Myocyte (in vitro differentiated cells): ENCODE results near the gene TRAF2. TPM values are rescaled to one million over a fixed set of nuclear protein-coding genes. Genes with fewer than 3 reads are reported as not detected.
"Not testable (repeated sequence)": the region's sequence is repeated elsewhere in the genome, so short reads cannot be mapped to it uniquely, and the experiment has no call there.

Experiments used
- DNase-seq: peaks from one replicate; pipeline ENCODE4 v3.0.0-alpha.2; 2012; ENCODE audit warnings: low read depth
- total RNA-seq: library from RNA; depleted of rRNA; stranded (reverse); fragments of >200 nt; gene quantifications from 2 replicates; pipeline ENCODE4 v1.2.3, GENCODE V29; 2014

The TRAF2 gene
- total RNA-seq, 1 donor from 2014 or later, result 7.0 TPM

DNA sequence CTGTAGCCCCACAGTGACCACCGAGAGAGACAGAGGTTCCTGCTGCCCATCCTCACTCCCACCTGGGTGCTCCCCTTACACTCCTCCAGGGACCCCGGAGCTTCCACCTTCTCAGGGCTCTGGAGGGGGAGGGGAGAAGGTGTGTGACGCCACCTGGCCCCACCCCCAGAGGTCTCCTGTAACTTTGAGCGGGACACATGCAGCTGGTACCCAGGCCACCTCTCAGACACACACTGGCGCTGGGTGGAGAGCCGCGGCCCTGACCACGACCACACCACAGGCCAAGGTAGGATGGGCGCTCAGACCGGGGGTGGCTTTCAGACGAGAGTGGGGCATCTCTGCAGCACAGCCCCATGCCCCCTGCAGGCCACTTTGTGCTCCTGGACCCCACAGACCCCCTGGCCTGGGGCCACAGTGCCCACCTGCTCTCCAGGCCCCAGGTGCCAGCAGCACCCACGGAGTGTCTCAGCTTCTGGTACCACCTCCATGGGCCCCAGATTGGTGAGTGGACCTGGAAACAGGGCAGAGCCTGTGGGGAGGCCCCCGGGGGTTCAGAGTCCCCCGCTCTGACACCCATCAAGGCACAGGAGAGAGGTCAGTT, 29.7 kb upstream of the TRAF2 start:
- no peak for DNase-seq

DNA sequence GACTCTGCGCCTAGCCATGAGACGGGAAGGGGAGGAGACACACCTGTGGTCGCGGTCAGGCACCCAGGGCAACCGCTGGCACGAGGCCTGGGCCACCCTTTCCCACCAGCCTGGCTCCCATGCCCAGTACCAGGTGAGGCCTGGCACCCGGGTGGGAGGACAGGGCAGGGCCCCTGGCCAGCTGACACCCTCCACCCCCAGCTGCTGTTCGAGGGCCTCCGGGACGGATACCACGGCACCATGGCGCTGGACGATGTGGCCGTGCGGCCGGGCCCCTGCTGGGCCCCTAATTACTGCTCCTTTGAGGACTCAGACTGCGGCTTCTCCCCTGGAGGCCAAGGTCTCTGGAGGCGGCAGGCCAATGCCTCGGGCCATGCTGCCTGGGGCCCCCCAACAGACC, 29.1 kb upstream of the TRAF2 start:
- DNase-seq, result no peak

DNA sequence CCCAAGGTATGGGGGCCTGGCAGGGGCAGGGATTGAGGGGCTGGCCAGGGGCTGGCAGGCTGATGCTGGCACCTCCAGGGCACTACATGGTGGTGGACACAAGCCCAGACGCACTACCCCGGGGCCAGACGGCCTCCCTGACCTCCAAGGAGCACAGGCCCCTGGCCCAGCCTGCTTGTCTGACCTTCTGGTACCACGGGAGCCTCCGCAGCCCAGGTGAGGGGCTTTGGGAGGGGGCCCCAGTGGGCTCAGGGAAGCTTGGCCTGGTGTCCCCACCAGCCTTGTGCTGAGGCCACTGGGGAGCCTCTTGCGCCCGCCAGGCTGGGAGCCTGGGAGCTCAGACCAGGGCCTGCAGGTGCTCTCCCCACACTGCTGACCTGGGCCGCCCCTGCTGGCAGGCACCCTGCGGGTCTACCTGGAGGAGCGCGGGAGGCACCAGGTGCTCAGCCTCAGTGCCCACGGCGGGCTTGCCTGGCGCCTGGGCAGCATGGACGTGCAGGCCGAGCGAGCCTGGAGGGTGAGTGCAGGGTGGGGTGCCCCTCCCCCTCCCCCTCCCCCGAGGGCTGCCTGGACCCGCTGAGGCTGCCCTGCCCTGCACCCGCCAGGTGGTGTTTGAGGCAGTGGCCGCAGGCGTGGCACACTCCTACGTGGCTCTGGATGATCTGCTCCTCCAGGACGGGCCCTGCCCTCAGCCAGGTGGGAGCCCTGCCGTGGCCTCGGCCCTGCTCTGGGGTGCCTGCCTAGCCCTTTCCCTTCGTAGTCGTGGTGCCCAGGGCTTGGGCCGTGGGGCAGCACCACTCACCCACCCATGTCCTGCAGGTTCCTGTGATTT, 28.5 kb upstream of the TRAF2 start:
- no peak for DNase-seq

DNA sequence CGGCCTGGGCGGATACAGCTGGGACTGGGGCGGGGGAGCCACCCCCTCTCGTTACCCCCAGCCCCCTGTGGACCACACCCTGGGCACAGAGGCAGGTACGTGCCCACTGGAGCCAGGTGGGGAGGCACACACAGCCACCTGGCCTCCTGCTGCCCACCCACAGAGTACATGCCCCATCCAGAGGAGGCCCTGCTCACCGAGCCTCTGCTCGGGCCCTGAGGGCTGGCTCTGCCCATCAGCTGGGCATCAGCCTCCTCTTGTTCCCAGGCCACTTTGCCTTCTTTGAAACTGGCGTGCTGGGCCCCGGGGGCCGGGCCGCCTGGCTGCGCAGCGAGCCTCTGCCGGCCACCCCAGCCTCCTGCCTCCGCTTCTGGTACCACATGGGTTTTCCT, 27.9 kb upstream of the TRAF2 start:
- DNase-seq, result no peak

DNA sequence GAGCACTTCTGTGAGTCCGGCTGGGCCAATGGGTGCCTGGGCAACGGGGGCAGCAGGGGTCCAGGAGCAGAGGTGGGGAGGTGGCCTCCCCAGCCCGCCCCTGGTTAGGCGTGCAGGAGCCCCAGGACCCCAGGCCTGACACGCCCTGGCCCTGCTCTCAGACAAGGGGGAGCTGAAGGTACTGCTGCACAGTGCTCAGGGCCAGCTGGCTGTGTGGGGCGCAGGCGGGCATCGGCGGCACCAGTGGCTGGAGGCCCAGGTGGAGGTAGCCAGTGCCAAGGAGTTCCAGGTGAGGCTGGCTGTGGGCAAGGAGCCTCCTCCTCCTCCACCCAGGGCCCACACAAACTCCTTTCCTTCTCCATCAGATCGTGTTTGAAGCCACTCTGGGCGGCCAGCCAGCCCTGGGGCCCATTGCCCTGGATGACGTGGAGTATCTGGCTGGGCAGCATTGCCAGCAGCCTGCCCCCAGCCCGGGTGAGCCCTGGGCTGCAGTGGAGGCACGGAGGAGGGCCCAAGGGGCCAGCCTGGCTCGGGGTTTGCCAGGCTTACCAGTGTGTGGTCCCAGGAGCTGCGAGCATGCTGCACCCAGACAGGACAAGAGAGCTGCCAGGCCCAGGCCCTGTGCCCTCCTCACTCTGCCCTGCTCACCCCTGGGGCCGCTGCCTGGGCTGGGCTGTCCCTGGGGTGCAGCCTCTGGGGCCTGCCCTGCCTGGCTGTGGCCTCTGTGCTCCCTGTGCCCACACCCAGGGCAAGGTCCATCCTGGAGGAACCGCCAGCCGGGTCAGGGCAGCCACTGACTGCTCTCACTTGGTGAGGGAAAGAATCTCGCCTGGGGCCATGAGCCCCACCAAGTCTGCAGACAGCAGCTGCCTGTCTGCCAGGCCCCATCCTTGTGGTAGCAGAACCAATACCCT, 27.2 kb upstream of the TRAF2 start:
- DNase-seq, result no peak

DNA sequence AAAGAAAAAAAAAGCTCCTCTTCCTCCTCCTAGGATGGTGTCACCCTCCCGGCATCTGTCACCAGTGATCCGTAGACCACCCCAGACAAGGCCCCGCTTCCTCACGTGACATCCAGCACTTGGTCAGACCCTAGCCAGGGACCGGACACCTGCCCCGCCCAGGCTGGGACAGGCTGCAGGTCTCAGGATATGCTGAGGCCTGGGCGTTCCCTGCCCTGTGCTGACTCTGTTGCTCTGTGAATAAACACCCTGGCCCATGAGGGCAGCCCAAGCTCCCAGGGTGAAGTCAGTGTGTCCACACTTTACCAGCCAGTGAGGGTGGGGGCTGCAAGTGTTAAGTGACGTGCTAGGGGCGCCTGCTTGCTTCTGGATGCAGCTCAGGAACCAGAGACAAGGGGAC, 25.8 kb upstream of the TRAF2 start:
- no peak for DNase-seq

DNA sequence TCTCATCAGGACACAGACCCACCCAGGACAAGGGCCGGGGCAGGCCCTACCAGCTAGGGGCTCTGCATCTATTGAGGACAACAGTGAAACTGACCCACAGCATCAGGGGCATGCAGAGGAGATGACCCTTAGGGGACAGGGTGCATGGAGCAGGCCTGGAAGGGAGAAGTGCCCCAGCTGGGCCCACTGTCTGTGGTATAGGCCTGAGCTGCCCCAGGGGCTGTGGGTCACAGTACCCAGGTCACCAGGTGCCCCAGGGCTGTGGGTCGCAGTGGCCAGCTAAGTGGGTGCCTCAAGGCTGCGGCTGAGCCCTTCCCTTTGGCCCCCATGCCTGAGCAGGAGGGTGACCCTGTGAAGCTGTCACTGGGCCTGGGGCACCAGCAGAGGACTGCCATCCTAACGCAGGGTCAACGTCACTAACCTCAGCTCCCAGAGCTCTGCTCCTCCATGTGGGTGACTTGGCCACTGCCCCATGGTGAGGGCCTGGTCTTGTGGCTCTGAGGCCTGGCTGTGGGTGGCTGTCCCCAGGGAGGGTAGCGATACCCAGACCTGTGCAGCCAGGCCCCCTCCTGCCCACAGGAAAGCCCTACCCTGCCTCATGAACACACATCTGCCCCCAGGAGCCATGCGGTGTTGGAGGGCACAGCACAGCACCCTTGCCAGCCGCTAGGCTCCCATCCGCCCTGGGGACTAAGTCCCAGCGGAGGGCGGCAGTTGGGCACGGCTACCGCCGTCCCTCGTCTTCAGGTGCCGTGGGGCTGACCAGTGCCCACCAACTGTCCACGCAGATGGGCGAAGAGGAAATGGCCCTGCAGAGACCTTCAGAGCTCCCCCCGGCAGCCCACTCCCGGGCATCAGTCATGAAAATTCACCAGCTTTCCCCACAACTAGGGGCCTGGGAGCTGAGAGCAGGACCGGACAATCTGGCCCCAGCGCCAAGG, 25.1 kb upstream of the TRAF2 start:
- DNase-seq, result no peak

DNA sequence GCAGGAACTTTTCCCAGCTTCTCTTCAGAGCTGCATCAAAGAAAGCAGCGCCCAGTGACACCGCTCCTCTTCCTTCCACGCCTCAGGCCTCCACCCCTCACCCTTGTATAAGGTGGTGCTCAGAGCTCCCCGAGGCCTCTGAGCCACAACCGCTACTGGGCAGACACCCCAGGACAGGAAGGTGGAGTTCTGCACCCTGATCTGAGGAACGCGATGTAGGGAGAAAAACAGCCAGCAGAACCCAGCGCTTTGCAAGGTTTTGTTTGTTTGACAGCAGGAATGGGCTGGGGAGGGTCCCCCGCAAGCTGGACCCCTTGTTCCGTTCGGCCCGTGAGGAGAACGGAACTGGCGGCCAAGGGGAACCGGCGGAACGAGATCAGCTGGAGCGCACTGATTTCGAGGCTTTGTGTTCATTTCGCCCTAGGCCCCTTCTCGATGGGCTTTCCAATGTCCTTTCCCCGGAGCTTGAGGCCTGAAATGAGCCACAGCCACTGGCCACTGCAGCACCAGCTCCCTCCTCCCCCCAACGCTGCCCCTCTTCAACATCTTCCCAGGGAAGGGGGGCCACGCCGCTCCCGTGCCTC, 24.4 kb upstream of the TRAF2 start:
- DNase-seq, result no peak

DNA sequence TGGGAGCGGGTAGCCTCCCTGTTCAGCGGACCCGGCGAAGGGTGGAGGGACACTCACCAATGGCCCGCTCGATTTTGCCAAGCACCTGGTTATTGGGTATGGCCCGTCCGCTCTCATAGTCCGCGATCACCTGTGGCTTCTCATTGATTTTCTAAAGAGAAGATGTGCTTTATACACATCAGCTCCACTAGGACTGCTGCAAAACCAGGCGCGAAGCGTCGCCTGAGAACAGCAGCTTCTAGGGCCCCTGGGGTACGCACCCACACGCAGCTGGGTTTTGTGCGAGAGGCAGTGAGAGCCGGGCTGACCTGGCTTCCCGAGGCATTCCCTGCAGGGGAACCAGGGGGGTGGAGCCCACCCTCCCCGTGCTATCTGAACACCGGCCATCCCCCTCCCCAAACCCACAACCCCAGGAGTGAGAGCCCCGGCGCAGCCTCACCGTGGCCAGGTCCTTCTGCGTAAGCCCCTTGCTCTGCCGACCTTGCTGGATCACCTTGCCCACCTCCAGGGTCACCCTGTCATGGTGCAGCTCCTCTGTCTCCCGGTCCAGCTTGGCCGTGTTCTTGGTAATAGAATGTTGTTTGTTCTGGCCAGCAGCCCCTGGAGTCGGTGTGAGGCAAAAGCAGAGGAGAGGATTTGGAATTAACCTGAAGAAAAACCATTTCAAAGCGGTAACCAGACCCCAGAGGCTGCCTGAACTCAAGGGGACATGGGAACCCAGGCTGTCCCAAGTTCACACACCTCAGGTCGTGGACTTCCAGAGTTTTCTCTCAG, 23.3 kb upstream of the TRAF2 start:
- no peak for DNase-seq

DNA sequence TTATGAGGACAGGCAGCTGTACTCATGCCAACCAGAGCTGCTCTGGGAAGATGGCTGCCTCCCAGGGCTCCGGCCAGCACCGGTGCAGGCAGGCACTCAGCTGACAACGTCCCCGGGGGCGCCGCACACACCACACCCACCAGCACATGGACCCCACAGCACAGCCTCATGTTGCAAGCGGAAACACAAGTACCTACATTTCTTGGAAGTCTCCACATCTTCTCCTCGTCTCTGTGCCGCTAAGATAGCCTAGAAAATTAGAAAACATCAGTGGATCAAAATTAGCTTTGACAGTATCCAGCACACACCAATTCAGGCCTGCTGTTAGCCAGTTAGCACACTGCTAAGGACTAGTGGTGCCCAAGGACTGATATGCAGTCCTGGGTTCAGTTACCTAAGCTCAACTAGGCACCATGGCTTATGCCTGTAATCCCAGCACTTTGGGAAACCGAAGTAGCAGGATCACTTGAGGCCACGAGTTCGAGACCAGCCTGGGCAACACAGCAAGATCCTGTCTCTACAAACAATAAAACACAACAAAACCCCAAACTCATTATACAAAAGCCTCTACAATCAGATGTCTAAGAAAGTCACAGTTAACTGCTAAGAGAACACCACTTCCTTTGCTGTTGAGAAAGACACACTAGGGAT, 22.6 kb upstream of the TRAF2 start:
- DNase-seq, result no peak

DNA sequence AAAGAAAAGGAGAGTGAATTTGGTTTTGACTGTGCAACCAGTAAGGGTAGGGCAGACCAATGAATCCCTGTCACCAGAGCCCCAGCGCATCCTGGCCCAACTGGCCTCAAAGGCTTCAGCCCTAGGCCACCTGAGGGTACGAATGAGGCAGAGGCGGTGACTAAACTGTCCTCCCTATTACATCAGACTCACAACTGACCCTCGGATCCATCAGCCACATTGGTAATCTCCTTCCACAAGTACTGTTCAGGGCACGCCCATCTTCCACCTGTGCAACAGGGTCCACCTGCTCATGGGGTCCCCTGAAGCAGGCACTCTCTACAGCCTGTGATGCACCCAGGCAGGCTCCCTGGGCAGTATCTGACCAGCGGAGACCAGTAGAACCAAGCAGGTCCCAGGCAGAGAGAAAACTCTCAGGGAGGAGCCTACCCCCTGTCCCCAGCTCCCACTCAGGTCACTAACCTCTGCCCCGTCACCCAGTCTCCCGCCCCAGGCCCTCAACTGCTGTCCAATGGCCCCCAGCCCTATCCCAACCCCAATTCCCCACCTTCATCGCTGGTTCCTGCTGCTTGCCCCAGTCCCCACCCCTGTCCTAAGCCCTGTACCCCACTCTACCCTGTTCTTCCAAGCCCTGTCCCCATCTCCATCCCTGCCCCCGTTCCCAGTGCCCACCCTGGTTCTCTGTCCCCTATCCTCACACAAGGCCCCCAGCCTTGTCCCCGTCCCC, 21.1 kb upstream of the TRAF2 start:
- DNase-seq, result no peak

DNA sequence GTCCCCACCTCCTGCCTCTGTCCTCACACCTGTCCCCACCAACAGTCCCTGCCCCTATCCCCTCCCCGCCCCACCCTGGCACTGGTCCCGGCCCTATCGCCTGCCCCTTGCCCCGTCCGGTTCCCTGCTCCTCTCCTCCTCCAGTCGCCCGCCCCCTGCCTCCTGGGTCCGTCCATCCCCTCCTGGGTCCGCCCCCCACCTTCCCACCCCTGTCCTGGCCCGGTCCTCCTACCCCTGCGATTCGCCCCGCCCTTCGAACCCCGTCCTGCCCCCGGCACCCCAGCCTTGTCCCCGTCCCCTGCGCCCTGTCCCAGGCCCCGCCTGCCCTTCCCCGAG, 20.6 kb upstream of the TRAF2 start:
- DNase-seq, result no peak

DNA sequence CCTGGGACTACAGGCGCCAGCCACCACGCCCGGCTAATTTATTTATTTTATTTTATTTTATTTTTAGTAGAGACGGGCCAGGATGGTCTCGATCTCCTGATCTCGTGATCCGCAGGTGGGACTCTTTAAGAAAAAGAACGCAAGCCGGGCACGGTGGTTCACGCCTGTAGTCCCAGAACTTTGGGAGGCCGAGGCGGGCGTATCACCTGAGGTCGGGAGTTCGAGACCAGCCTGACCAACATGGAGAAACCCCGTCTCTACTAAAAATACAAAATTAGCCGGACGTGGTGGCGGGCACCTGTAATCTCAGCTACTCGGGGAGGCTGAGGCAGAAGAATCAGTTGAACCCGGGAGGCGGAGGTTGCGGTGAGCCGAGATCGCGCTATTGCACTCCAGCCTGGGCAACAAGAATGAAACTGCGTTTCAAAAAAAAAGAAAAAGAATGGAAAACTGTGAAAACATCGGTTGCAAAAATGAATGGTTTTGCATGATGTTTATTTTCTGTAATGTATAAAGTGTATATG, 19.4 kb upstream of the TRAF2 start:
- not testable (repeated sequence) for DNase-seq

DNA sequence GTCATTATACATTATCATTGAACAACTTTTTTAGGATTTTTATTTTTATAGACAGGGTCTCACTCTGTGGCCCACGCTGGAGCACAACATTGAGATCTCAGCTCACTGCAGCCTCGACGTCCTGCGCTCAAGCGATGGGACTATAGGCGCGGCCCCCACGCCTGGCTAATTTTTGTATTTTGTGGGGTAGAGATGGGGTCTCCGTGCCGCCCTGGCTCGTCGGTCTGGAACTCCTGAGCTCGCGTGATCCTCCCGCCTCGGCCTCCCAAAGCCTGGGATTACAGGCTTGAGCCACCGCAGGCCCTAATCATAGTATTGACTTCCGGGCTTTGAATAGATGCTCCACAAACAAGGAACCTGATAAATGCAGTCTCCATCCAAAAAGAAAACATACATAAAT, 18.8 kb upstream of the TRAF2 start:
- DNase-seq, result no peak

DNA sequence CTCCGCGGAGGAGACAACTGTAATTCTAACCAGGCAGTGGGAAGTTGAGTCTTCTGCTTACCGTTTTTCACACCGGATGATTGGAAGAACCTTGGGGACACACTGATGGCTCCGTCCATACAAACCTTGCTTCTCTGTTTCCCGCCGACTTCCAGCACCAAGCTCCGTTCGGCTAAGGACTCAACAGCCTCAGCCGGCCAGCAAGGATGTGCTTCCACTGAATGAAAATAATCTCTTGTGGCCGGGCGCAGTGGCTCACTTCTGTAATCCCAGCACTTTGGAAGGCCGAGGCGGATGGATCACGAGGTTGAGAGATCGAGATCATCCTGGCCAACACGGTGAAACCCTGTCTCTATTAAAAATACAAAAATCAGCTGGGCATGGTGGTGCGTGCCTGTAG, 18.4 kb upstream of the TRAF2 start:
- no peak for DNase-seq

DNA sequence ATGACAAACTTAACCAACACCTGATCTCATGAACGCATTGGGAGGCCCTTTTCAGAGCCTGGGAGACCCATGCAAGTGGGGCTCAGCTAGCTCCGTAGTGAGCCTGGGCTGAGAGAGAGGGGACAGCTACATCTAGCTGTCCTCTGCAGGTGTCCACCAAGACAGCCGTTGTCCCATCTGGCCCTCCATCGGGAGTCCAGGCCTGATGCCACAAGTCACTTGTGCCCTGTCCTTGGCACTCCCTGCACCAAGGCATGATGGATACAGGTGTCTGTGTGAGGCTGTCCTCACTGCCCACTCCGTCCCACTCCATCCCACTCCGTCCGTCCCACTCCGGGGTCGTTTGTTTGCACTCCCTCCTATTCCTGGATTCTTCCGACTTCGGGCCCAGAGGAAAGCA, 17.7 kb upstream of the TRAF2 start:
- DNase-seq, result no peak

DNA sequence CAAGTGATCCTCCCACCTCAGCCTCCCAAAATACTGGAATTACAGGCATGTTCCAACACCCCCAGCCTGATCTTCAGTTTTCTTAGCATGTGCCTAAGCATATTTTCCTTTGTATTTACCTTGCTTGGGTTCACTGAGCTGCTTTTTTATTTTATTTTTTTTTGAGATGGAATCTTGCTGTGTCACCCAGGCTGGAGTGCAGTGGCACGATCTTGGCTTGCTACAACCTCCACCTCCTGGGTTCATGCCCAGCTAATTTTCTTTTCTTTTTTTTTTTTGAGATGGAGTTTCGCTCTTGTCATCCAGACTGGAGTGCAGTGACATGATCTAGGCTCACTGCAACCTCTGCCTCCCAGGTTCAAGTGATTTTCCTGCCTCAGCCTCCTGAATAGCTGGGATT, 16.7 kb upstream of the TRAF2 start:
- DNase-seq, result not testable (repeated sequence)

DNA sequence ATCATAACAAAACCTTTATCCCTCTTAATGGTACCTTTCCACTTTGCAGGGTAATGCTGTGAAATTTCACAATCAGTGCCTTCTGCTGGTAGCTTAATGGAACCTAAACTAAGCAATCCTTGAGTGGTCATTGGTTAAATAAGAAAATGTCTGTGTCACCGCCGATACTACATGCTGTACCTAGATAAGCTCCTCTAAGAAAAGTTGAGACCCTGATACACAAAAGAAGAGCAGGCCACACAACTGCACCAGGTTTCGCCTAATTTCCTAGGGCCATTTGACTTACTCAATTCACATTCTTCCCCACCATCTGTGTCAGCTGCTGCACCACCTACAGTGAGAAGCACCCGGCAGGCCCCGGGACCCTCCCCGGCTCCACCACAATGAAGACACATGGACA, 11.2 kb upstream of the TRAF2 start:
- no peak for DNase-seq
